ENCODE measurements around the gene TRAPPC5. TPM values are rescaled to one million over a fixed set of nuclear protein-coding genes. Genes with fewer than 3 reads are reported as not detected.

Gene TRAPPC5
- total RNA-seq, 2 donors from 2014 or later, result 69.8 to 70.0 TPM

DNA sequence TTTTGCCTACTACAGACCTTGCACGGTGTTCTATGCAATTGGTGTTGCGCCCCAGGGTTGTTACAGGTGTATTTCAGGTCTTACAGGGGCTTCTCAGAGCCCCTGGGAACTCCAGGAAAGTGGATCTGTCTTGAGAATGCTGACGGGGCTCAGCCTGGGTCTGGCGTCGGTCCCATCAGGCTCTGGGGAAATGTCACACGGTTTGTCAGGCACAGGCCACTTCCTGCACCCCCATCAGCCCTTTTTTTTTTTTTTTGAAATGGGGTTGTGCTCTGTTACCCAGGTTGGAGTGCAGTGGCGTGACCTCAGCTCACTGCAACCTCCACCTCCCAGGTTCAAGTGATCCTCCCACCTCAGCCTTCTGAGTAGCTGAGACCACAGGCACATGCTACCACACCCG, 38.0 kb downstream of the TRAPPC5 start:
- H3K27ac ChIP-seq, result no peak overlapping the region
- H3K27me3 ChIP-seq (replicated peaks; ENCODE audit: insufficient read depth), result no peaks in the 10 kb centered on the region
- H3K4me3 ChIP-seq, result no peak overlapping the region
- ATAC-seq (ENCODE audit: insufficient number of reproducible peaks, low FRiP score, low read depth) (no peak), DNase-seq (ENCODE audit: low spot score) (no peak)
- no peaks in the 10 kb centered on the region for H3K9me3 ChIP-seq
- H3K36me3 ChIP-seq, result no peaks in the 10 kb centered on the region
- no peaks in the 10 kb centered on the region for H3K4me1 ChIP-seq (ENCODE audit: control insufficient read depth in 1 of 2, low read depth in 2 of 2)
- TF ChIP-seq, protein P1, sequence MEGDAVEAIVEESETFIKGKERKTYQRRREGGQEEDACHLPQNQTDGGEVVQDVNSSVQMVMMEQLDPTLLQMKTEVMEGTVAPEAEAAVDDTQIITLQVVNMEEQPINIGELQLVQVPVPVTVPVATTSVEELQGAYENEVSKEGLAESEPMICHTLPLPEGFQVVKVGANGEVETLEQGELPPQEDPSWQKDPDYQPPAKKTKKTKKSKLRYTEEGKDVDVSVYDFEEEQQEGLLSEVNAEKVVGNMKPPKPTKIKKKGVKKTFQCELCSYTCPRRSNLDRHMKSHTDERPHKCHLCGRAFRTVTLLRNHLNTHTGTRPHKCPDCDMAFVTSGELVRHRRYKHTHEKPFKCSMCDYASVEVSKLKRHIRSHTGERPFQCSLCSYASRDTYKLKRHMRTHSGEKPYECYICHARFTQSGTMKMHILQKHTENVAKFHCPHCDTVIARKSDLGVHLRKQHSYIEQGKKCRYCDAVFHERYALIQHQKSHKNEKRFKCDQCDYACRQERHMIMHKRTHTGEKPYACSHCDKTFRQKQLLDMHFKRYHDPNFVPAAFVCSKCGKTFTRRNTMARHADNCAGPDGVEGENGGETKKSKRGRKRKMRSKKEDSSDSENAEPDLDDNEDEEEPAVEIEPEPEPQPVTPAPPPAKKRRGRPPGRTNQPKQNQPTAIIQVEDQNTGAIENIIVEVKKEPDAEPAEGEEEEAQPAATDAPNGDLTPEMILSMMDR (IDR thresholded peaks at IDR 0.05), result no peak

DNA sequence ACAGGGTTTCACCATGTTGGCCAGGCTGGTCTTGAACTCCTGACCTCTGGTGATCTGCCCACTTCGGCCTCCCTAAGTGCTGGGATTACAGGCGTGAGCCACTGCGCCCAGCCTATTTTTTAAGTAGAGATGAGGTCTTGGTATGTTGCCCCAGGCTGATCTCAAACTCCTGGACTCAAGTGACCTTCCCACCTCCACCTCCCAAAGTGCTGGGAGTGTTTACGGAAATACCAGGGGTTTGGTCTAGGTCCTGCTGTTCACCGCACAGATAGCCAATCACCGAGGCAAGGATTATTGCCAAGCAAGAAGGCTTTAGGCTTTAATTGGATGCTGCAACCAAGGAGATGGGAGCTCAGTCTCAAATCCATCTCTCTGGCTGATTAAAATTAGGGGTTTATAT, 39.7 kb downstream of the TRAPPC5 start:
- TF ChIP-seq, protein P1 (IDR thresholded peaks at IDR 0.05), result no peak
- Histone ChIP-seq H3K27me3 (replicated peaks; ENCODE audit: insufficient read depth) (no peaks in the 10 kb centered on the region), H3K36me3 (no peaks in the 10 kb centered on the region), H3K27ac (no peak overlapping the region), H3K4me1 (ENCODE audit: control insufficient read depth in 1 of 2, low read depth in 2 of 2) (no peaks in the 10 kb centered on the region), H3K9me3 (no peaks in the 10 kb centered on the region), H3K4me3 (no peak overlapping the region)
- ATAC-seq (ENCODE audit: insufficient number of reproducible peaks, low FRiP score, low read depth), result no peak
- DNase-seq (ENCODE audit: low spot score), result no peak

DNA sequence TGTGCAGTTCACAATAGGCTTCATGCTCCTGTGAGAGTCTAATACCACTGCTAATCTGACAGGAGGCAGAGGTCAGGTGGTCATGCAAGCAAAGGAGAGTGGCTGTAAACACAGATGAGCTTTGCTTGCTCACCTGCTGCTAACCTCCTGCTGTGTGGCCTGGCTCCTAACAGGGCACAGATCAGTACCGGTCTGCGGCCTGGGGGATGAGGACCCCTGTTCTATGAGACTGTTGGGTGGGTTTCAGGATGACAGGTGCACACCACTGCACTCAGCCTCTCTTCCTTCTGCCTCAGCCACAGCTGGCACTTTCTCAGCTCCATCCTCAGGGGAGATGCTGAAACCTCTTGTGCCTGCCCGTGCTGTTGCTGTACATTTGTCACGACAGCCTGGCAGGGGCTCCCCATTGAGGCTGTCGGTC, 41.6 kb downstream of the TRAPPC5 start:
- Histone ChIP-seq H3K36me3 (no peaks in the 10 kb centered on the region), H3K9me3 (no peaks in the 10 kb centered on the region), H3K4me1 (ENCODE audit: control insufficient read depth in 1 of 2, low read depth in 2 of 2) (no peaks in the 10 kb centered on the region), H3K27me3 (replicated peaks; ENCODE audit: insufficient read depth) (no peaks in the 10 kb centered on the region), H3K4me3 (no peak overlapping the region), H3K27ac (no peak overlapping the region)
- DNase-seq (ENCODE audit: low spot score), result no peak
- TF ChIP-seq, protein P1 (IDR thresholded peaks at IDR 0.05), result no peak
- ATAC-seq (ENCODE audit: insufficient number of reproducible peaks, low FRiP score, low read depth), result no peak

DNA sequence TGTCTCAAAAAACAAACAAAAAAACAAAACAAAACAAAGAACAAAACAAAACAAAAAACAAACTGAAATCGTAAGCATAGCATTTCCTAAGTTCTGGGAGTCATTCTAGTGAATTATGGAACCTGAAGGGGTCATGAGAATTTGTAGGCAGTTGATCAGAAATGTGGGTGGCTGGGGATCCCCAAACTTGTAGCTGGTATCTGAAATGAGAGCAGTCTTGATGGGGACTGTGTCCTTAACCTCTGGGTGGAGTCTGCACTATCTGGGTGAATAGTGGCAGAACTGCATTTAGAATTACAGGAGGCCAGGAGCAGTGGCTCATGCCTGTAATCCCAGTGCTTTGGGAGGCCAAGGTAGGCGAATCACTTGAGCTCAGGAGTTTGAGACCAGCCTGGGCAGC, 45.2 kb downstream of the TRAPPC5 start:
- no peak for ATAC-seq (ENCODE audit: insufficient number of reproducible peaks, low FRiP score, low read depth)
- H3K36me3 ChIP-seq, result no peaks in the 10 kb centered on the region
- no peak overlapping the region for H3K4me3 ChIP-seq
- H3K9me3 ChIP-seq, result no peaks in the 10 kb centered on the region
- no peaks in the 10 kb centered on the region for H3K27me3 ChIP-seq (replicated peaks; ENCODE audit: insufficient read depth)
- no peak for DNase-seq (ENCODE audit: low spot score)
- H3K4me1 ChIP-seq (ENCODE audit: control insufficient read depth in 1 of 2, low read depth in 2 of 2), result no peaks in the 10 kb centered on the region
- no peak overlapping the region for H3K27ac ChIP-seq
- TF ChIP-seq, protein P1 (IDR thresholded peaks at IDR 0.05), result no peak

DNA sequence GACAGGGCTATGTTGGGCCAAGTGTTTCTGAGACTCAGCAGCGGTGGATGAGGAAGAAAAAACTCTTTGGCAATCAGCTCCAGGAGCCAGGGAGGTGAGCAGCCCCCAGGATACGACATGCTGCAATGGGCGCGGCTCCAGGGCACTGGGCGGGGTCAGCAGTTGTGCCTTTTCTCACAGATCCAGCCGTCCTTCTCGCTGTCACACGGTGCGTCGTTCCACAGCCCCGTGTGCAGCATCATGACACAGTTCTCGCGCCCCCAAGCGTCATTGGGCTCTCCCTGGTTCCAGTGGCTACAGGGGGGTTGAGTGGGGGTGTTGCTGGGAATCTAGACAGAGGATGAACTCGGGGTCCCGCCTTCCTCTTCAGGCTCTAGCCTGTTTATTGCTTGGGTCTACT, 48.6 kb downstream of the TRAPPC5 start:
- DNase-seq (ENCODE audit: low spot score) (no peak), ATAC-seq (ENCODE audit: insufficient number of reproducible peaks, low FRiP score, low read depth) (no peak)
- H3K4me1 ChIP-seq (ENCODE audit: control insufficient read depth in 1 of 2, low read depth in 2 of 2), result no peaks in the 10 kb centered on the region
- H3K27ac ChIP-seq, result no peak overlapping the region
- no peaks in the 10 kb centered on the region for H3K27me3 ChIP-seq (replicated peaks; ENCODE audit: insufficient read depth)
- no peaks in the 10 kb centered on the region for H3K36me3 ChIP-seq
- TF ChIP-seq, protein P1 (IDR thresholded peaks at IDR 0.05), result no peak
- H3K9me3 ChIP-seq, result no peaks in the 10 kb centered on the region
- H3K4me3 ChIP-seq, result no peak overlapping the region

Measured in thoracic aorta (tissue), 2 donors.